H1 (cell line): Measurements from ENCODE around the gene SNRPB2. TPM values are rescaled to one million over a fixed set of nuclear protein-coding genes. Genes with fewer than 3 reads are reported as not detected.

Source experiments
- CHD2 ChIP-seq: IDR thresholded peaks from 2 replicates; pipeline ENCODE4 v1.6.1; 2012; ENCODE audit warnings: low read length, improper control_type of control experiment
- CREB1 ChIP-seq: IDR thresholded peaks from 2 replicates; pipeline ENCODE4 v1.6.1; 2012; ENCODE audit warnings: inconsistent platforms
- EGR1 ChIP-seq: IDR thresholded peaks from 2 replicates; pipeline ENCODE4 v1.6.1; 2011; ENCODE audit warnings: low read depth, low read length, borderline replicate concordance
- FOSL1 ChIP-seq: IDR thresholded peaks from 2 replicates; pipeline ENCODE4 v1.6.1; 2011; ENCODE audit warnings: mild to moderate bottlenecking, low read depth, low read length, moderate library complexity; ENCODE audit not compliant: insufficient read depth
- JUND ChIP-seq: IDR thresholded peaks from 2 replicates; pipeline ENCODE4 v1.6.1; 2011; ENCODE audit warnings: mild to moderate bottlenecking, improper control_type of control experiment, low read length
- KDM5A ChIP-seq: fragments of 200-600 bp; IDR thresholded peaks from 2 replicates; pipeline ENCODE4 v1.7.1; 2012; ENCODE audit warnings: mild to moderate bottlenecking, low read length, inconsistent platforms, mixed read lengths
- MAFK ChIP-seq: IDR thresholded peaks from 2 replicates; pipeline ENCODE4 v1.6.1; 2012; ENCODE audit warnings: low read depth, mild to moderate bottlenecking, improper control_type of control experiment, low read length
- TBP ChIP-seq: IDR thresholded peaks from 2 replicates; pipeline ENCODE4 v1.6.1; 2011; ENCODE audit warnings: low read depth, low read length, improper control_type of control experiment
- polyA plus RNA-seq, 7 experiments: library from polyadenylated mRNA; depleted of rRNA in 3 of 7; stranded (reverse) in 5 of 7; unstranded in 2 of 7; fragments of >200 nt in 5 of 7; fragments of 200-250 nt in 2 of 7; gene quantifications; 1 replicate in 5 of 7; 2 replicates in 1 of 7; 4 replicates in 1 of 7; pipeline versions ENCODE4 v1.2.1 to v1.2.3, GENCODE V29; 2011 to 2013; ENCODE audit warnings: missing spikeins in 2 of 7, mixed read lengths in 2 of 7
- total RNA-seq: library from RNA; stranded (reverse); fragmentation: NEBNext Ultra II Directional; extraction: Animal tissue kit (Norgen Biotek cat#: 25700); gene quantifications from 2 replicates; pipeline ENCODE4 v1.2.1, GENCODE V29; 2021
- TF ChIP-seq, protein P1 (sequence below): IDR thresholded peaks from 2 replicates; pipeline ENCODE4 v1.6.1; 2012; ENCODE audit warnings: low read length, inconsistent platforms
- TF ChIP-seq, protein P2 (sequence below): IDR thresholded peaks from 2 replicates; pipeline ENCODE4 v1.6.1; 2012; ENCODE audit warnings: inconsistent platforms

SNRPB2 gene
- total and polyA plus RNA-seq, 2 of the 8 experiments (the other 6 are each of a cell fraction or from before 2014, with no cell fraction given) = 49.4 to 102 TPM

DNA sequence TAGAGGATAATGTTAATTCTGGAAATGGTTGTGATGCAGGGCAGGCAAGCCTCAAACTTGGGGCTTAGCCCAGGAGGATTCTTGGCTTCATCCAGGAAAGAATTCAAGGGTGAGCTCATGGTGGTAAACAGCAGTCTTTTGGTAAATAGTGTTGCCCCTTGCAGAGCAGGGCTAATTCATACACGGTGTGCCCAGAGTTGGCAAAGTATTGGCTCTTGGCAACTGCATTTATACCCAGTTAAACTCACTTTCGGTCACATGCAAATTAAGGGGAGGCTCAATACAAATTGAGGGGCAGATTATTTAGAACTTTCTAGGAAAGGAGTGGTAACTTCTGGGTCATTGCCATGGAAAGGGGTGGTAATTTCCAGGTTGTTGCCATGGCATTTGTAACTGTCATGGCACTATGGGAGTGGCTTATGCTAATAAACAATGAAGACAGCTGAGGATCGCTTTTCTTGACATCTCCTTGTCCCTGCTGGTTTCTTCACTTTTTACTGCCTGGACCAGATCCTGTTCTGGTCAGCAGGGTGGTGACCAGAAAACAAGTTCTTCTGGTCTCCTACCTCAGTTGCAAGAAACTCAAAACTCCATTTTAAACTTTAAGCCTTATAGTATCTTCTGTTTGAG lies 14.5 kb downstream of the SNRPB2 start (continued):
- TF ChIP-seq, protein P1, sequence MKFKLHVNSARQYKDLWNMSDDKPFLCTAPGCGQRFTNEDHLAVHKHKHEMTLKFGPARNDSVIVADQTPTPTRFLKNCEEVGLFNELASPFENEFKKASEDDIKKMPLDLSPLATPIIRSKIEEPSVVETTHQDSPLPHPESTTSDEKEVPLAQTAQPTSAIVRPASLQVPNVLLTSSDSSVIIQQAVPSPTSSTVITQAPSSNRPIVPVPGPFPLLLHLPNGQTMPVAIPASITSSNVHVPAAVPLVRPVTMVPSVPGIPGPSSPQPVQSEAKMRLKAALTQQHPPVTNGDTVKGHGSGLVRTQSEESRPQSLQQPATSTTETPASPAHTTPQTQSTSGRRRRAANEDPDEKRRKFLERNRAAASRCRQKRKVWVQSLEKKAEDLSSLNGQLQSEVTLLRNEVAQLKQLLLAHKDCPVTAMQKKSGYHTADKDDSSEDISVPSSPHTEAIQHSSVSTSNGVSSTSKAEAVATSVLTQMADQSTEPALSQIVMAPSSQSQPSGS = no peak
- TF ChIP-seq CREB1 (no peak), TBP (no peak), FOSL1 (no peak), MAFK (no peak), JUND (no peak), EGR1 (no peak), KDM5A (no peak), CHD2 (no peak)
- TF ChIP-seq, protein P2, sequence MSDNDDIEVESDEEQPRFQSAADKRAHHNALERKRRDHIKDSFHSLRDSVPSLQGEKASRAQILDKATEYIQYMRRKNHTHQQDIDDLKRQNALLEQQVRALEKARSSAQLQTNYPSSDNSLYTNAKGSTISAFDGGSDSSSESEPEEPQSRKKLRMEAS = no peak
